ENCODE results near the gene LY6G5C. TPM values are rescaled to one million over a fixed set of nuclear protein-coding genes. Genes with fewer than 3 reads are reported as not detected.

Gene LY6G5C
- total RNA-seq, 1 experiment from 2014 or later: 1.7 TPM

- TF ChIP-seq SIN3A (IDR thresholded peaks at IDR 0.05; ENCODE audit: low read depth) (no peak), FOSL1 (IDR thresholded peaks at IDR 0.05; ENCODE audit: low read depth) (no peak), CBX3 (IDR thresholded peaks at IDR 0.05; ENCODE audit: low read depth) (no peak)
- Histone ChIP-seq H3K27ac (ENCODE audit: low read depth, low read length) (no peak overlapping the region), H3K9ac (ENCODE audit: low read length) (no peak overlapping the region), H3K27me3 (ENCODE audit: insufficient read depth, low read length) (no peaks in the 10 kb centered on the region), H3K36me3 (ENCODE audit: control insufficient read depth in 1 of 2, insufficient read depth in 2 of 2, low read length in 2 of 2) (peaks cover 1 to 6% of the 10 kb centered on the region in 2 experiments; a peak in 3 of 4 replicates), H3K9me3 (ENCODE audit: control insufficient read depth in 1 of 2, insufficient read depth in 1 of 2, low read depth in 1 of 2, low read length in 2 of 2) (no peaks in the 10 kb centered on the region), H3K4me1 (ENCODE audit: control insufficient read depth in 1 of 2, insufficient read depth in 2 of 2, low read length in 2 of 2) (peaks cover 11 to 41% of the 10 kb centered on the region in 2 experiments; a peak in 3 of 4 replicates), H3K4me2 (ENCODE audit: low read length) (no peak overlapping the region), H2AFZ (ENCODE audit: low read depth, low read length, poor library complexity, severe bottlenecking) (no peak overlapping the region), H3K79me2 (ENCODE audit: insufficient read depth, low read length) (peaks cover 31% of the 10 kb centered on the region), H3K9me2 (ENCODE audit: insufficient read depth) (no peaks in the 10 kb centered on the region), H4K20me1 (ENCODE audit: insufficient read depth) (no peaks in the 10 kb centered on the region), H3K4me3 (replicated peaks in 1 of 2; ENCODE audit: low read depth in 1 of 2, low read length in 2 of 2) (no peak overlapping the region)
- intact Hi-C loops (cut with micrococcal nuclease): no loop called here
- no peak for ATAC-seq
- POLR2A ChIA-PET: interaction anchor here (0.9 kb wide), 1 partner anchor 240 kb away, joined by 3 read pairs; the partner anchor contains the start of gene EHMT2
- RAD21 ChIA-PET (ENCODE audit: low non-redundant PET in 1 of 2, low total read pairs in 2 of 2, uncharacterized antibody in 2 of 2, unreplicated experiment in 2 of 2): no interaction called here
- no peak for DNase-seq (ENCODE audit: low read depth, low spot score)
- no TSS peak for BruUV-seq (replicated peaks)
- CTCF ChIA-PET: no interaction called here
Observed at GRCh38 chr6:31657406-31658157, 23.3 kb downstream of the LY6G5C start.

- no peaks in the 10 kb centered on the region for H3K27me3 ChIP-seq (ENCODE audit: insufficient read depth, low read length)
- ATAC-seq (no peak), DNase-seq (ENCODE audit: low read depth, low spot score) (no peak)
- H3K9me3 ChIP-seq (ENCODE audit: control insufficient read depth in 1 of 2, insufficient read depth in 1 of 2, low read depth in 1 of 2, low read length in 2 of 2): no peaks in the 10 kb centered on the region
- no peak within 1 kb of the TSS for H3K9ac ChIP-seq (ENCODE audit: low read length)
- H4K20me1 ChIP-seq (ENCODE audit: insufficient read depth): no peaks in the 10 kb centered on the region
- ChIA-PET CTCF (no interaction called here), RAD21 (ENCODE audit: low non-redundant PET in 1 of 2, low total read pairs in 2 of 2, uncharacterized antibody in 2 of 2, unreplicated experiment in 2 of 2) (no interaction called here), POLR2A (interaction anchor here (3.1 kb wide), 1 partner anchor 10 kb away, joined by 16 read pairs; the partner anchor contains the start of genes CSNK2B and GPANK1)
- H3K36me3 ChIP-seq (ENCODE audit: control insufficient read depth in 1 of 2, insufficient read depth in 2 of 2, low read length in 2 of 2): no peaks in the 10 kb centered on the region
- H3K9me2 ChIP-seq (ENCODE audit: insufficient read depth): no peaks in the 10 kb centered on the region
- intact Hi-C loops (cut with micrococcal nuclease): no loop called here
- H3K79me2 ChIP-seq (ENCODE audit: insufficient read depth, low read length): peaks cover 46% of the 10 kb centered on the region
- no TSS peak for BruUV-seq (replicated peaks)
- no peak within 1 kb of the TSS for H3K4me3 ChIP-seq (replicated peaks in 1 of 2; ENCODE audit: low read depth in 1 of 2, low read length in 2 of 2)
- no peak within 1 kb of the TSS for H2AFZ ChIP-seq (ENCODE audit: low read depth, low read length, poor library complexity, severe bottlenecking)
- H3K4me1 ChIP-seq (ENCODE audit: control insufficient read depth in 1 of 2, insufficient read depth in 2 of 2, low read length in 2 of 2): peaks cover 12 to 35% of the 10 kb centered on the region in 2 experiments
- no peak within 1 kb of the TSS for H3K27ac ChIP-seq (ENCODE audit: low read depth, low read length)
- no peak within 1 kb of the TSS for H3K4me2 ChIP-seq (ENCODE audit: low read length)
- TF ChIP-seq MAX (IDR thresholded peaks at IDR 0.05): no peak
- TF ChIP-seq EZH2 (IDR thresholded peaks at IDR 0.05): no peak
- no peak for TF ChIP-seq SIN3A (IDR thresholded peaks at IDR 0.05; ENCODE audit: low read depth)
- TF ChIP-seq EZH2phosphoT487 (IDR thresholded peaks at IDR 0.05; ENCODE audit: borderline replicate concordance): no peak
- no peak for TF ChIP-seq ZFX (IDR thresholded peaks at IDR 0.05)
- no peak for TF ChIP-seq YY1 (IDR thresholded peaks at IDR 0.05; ENCODE audit: extremely low read depth, insufficient replicate concordance, low read depth, low read length)
- TF ChIP-seq JUND (IDR thresholded peaks at IDR 0.05): no peak
- TF ChIP-seq CTCF (IDR thresholded peaks at IDR 0.05 in 2 of 3, conservative IDR thresholded peaks at IDR 0.05 in 1 of 3; ENCODE audit: borderline replicate concordance in 1 of 3, insufficient read depth in 1 of 3, low read depth in 2 of 3, low read length in 2 of 3): no peak
- no peak for TF ChIP-seq ZNF274 (IDR thresholded peaks at IDR 0.05; ENCODE audit: low read depth, low read length)
- no peak for TF ChIP-seq TCF7L2 (IDR thresholded peaks at IDR 0.05; ENCODE audit: borderline replicate concordance, extremely low read depth, insufficient read depth, insufficient read length)
Observed at GRCh38 chr6:31655349-31656237, 25.3 kb downstream of the LY6G5C start, which contains the start of gene APOM. APOM (plus strand) TSS chr6:31655894; CDS start chr6:31655967, 73 bp downstream.
